WERI-Rb-1 (cell line): ENCODE data around the gene NMNAT1.
"Not testable (repeated sequence)": the region's sequence is repeated elsewhere in the genome, so short reads cannot be mapped to it uniquely, and the experiment has no call there.

Source experiments
- DNase-seq: peaks from one replicate; pipeline ENCODE4 v3.0.0-alpha.2; 2020
- H3K27ac ChIP-seq: fragments of 250-450 bp; sonication (Bioruptor Pico); 2 replicates; pipeline ENCODE4 v1.5.1; 2020; ENCODE audit warnings: mild to moderate bottlenecking, moderate library complexity
- H3K27me3 ChIP-seq: fragments of 250-450 bp; sonication (Bioruptor Pico); 2 replicates; pipeline ENCODE4 v1.5.1; 2021; ENCODE audit warnings: mild to moderate bottlenecking, low read depth, moderate library complexity; ENCODE audit not compliant: insufficient read depth, severe bottlenecking
- H3K36me3 ChIP-seq: fragments of 250-450 bp; sonication (Bioruptor Pico); 2 replicates; pipeline ENCODE4 v1.5.1; 2020; ENCODE audit warnings: mild to moderate bottlenecking, moderate library complexity
- H3K4me3 ChIP-seq: 2 replicates; pipeline ENCODE4 v1.5.1; 2011; ENCODE audit warnings: low read depth, mild to moderate bottlenecking, control low read depth, low read length
- H3K9me3 ChIP-seq: fragments of 250-450 bp; sonication (Bioruptor Pico); 2 replicates; pipeline ENCODE4 v1.5.1; 2021; ENCODE audit warnings: mild to moderate bottlenecking, moderate library complexity; ENCODE audit not compliant: severe bottlenecking
- TF ChIP-seq, protein P1 (sequence below): IDR thresholded peaks from 2 replicates; pipeline ENCODE4 v1.5.1; 2011; ENCODE audit warnings: low read depth, mild to moderate bottlenecking, control low read depth, inconsistent platforms, low read length

NMNAT1 gene

GRCh38 chr1:9916452-9916851 lies 26.8 kb upstream of the NMNAT1 start:
- H3K27ac ChIP-seq, result no peak overlapping the region
- H3K4me3 ChIP-seq, result no peak overlapping the region
- DNase-seq, result no peak
- no peaks in the 10 kb centered on the region for H3K36me3 ChIP-seq
- TF ChIP-seq, protein P1, sequence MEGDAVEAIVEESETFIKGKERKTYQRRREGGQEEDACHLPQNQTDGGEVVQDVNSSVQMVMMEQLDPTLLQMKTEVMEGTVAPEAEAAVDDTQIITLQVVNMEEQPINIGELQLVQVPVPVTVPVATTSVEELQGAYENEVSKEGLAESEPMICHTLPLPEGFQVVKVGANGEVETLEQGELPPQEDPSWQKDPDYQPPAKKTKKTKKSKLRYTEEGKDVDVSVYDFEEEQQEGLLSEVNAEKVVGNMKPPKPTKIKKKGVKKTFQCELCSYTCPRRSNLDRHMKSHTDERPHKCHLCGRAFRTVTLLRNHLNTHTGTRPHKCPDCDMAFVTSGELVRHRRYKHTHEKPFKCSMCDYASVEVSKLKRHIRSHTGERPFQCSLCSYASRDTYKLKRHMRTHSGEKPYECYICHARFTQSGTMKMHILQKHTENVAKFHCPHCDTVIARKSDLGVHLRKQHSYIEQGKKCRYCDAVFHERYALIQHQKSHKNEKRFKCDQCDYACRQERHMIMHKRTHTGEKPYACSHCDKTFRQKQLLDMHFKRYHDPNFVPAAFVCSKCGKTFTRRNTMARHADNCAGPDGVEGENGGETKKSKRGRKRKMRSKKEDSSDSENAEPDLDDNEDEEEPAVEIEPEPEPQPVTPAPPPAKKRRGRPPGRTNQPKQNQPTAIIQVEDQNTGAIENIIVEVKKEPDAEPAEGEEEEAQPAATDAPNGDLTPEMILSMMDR, result no peak
- H3K9me3 ChIP-seq, result no peaks in the 10 kb centered on the region
- no peaks in the 10 kb centered on the region for H3K27me3 ChIP-seq

DNA sequence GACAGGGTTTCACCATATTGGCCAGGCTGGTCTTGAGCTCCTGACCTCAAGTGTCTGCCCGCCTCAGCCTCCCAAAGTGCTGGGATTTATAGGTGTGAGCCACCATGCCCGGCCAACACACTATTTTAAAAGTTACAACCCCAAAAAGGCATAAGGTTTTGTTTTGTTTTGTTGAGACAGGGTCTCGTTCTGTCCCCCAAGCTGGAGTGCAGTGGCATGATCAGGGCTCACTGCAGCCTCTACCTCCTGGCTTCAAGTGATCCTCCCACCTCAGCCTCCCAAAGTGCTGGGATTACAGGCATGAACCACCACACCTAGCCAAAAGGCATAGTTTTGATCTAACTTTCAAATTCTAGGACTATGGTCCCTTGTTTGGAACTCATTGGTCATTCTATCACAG lies 25.8 kb upstream of the NMNAT1 start:
- not testable (repeated sequence) for H3K36me3 ChIP-seq, H3K9me3 ChIP-seq, DNase-seq, H3K27me3 ChIP-seq, H3K27ac ChIP-seq, H3K4me3 ChIP-seq

GRCh38 chr1:9917901-9918300 lies 25.4 kb upstream of the NMNAT1 start:
- H3K36me3 ChIP-seq, result no peaks in the 10 kb centered on the region
- TF ChIP-seq, protein P1, result no peak
- no peaks in the 10 kb centered on the region for H3K27me3 ChIP-seq

DNA sequence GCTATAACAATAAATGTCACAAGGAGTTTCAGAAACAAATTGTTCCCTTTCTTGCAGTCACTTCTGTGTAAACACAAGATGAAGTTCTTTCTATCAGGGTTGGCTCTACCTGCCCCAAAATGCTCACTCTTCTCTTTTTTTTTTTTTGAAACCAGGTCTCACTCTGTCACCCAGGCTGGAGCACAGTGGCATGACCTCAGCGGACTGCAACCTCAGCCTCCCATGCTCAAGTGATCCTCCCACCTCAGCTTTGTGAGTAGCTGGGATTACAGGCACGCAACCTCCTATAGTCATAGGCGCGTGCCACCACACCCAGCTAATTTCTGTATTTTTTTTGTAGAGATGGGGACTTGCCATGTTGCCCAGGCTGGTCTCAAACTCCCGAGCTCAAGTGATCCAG lies 22.7 kb upstream of the NMNAT1 start:
- H3K4me3 ChIP-seq, result no peak overlapping the region
- H3K27me3 ChIP-seq, result no peaks in the 10 kb centered on the region
- TF ChIP-seq, protein P1, result no peak
- H3K27ac ChIP-seq, result no peak overlapping the region
- no peaks in the 10 kb centered on the region for H3K9me3 ChIP-seq
- no peak for DNase-seq
- no peaks in the 10 kb centered on the region for H3K36me3 ChIP-seq

More at GRCh38 chr1:9917901-9918300, 25.4 kb upstream of the NMNAT1 start:
- no peaks in the 10 kb centered on the region for H3K9me3 ChIP-seq
- no peak overlapping the region for H3K4me3 ChIP-seq
- H3K27ac ChIP-seq, result no peak overlapping the region
- DNase-seq, result no peak

DNA sequence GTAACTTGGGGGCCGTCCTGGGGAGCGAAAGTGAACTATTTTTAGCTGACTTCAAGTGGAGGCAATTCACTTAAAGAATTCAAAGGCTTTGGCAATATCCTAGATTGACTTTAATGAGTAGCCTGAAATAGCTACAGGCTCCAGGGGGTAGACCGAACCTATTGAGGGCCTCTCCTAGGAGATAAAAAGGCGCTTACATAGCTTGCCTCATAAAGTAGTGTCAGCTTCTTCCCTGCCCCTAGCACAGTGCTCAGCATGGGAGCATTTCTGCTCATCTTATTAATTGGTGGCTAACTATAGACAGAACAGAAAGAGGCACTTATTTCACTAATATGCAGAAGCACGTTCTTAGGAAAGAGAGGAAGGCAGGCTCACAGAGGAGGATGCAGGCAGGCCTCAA lies 20.9 kb upstream of the NMNAT1 start:
- H3K9me3 ChIP-seq, result no peaks in the 10 kb centered on the region
- no peak overlapping the region for H3K27ac ChIP-seq
- H3K4me3 ChIP-seq, result no peak overlapping the region
- TF ChIP-seq, protein P1, result no peak
- H3K36me3 ChIP-seq, result no peaks in the 10 kb centered on the region
- H3K27me3 ChIP-seq, result no peaks in the 10 kb centered on the region
- DNase-seq, result no peak

DNA sequence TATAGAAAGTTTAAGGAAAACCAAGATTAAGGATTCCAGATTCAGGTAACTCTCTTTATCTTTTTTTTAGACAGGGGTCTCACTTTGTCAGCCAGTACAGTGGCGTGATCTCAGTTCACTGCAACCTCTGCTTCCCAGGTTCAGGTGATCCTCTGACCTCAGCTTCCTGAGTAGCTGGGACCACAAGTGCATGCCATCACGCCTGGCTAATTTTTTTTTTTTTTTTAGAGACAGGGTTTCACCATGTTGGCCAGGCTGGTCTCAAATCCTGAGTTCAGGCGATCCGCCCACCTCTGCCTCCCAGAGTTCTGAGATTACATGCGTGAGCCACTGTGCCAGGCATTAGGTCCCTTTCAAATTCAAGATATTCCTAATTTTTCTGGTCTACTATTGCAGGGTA lies 16.0 kb upstream of the NMNAT1 start:
- Histone ChIP-seq H3K27me3 (no peaks in the 10 kb centered on the region), H3K4me3 (no peak overlapping the region), H3K36me3 (peaks cover 21% of the 10 kb centered on the region), H3K9me3 (no peaks in the 10 kb centered on the region), H3K27ac (no peak overlapping the region)
- TF ChIP-seq, protein P1, result no peak
- no peak for DNase-seq
